Mammary epithelial cell (primary cell): ENCODE data around the gene PRPF39.

Experiments
- EZH2 ChIP-seq: IDR thresholded peaks from 2 replicates; pipeline ENCODE4 v1.6.1; 2012; ENCODE audit warnings: low read length, inconsistent platforms, borderline replicate concordance
- TF ChIP-seq, protein P1 (sequence below), 2 donors: IDR thresholded peaks in 1 of 2; conservative IDR thresholded peaks in 1 of 2; 2 replicates each; pipeline ENCODE4 v1.5.1; 2011 to 2012; ENCODE audit warnings: inconsistent platforms in 2 of 2, low read length in 2 of 2, mild to moderate bottlenecking in 2 of 2, control low read depth in 1 of 2, low read depth in 1 of 2; ENCODE audit not compliant: insufficient read depth in 1 of 2; ENCODE audit errors: extremely low read depth in 1 of 2

DNA sequence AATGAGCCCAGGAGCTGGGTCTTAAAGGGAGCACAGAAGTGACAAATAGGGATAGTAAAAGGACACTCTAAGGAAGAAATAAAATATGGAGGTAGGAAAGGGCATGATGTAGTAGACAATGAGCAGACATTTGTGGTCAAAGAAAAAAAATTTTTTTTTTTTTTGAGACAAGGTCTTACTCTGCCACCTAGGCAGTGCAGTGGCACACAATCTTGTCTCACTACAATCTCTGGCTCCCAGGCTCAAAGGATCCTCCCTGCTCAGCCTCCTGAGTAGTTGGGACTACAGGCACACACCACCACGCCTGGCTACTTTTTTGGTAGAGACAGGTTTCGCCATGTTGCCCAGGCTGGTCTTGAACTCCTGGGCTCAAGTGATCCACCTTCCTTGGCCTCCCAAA, 41.8 kb downstream of the PRPF39 start:
- TF ChIP-seq, protein P1, sequence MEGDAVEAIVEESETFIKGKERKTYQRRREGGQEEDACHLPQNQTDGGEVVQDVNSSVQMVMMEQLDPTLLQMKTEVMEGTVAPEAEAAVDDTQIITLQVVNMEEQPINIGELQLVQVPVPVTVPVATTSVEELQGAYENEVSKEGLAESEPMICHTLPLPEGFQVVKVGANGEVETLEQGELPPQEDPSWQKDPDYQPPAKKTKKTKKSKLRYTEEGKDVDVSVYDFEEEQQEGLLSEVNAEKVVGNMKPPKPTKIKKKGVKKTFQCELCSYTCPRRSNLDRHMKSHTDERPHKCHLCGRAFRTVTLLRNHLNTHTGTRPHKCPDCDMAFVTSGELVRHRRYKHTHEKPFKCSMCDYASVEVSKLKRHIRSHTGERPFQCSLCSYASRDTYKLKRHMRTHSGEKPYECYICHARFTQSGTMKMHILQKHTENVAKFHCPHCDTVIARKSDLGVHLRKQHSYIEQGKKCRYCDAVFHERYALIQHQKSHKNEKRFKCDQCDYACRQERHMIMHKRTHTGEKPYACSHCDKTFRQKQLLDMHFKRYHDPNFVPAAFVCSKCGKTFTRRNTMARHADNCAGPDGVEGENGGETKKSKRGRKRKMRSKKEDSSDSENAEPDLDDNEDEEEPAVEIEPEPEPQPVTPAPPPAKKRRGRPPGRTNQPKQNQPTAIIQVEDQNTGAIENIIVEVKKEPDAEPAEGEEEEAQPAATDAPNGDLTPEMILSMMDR (conservative IDR thresholded peaks at IDR 0.05 in 1 of 2, IDR thresholded peaks at IDR 0.05 in 1 of 2; ENCODE audit: extremely low read depth in 1 of 2, insufficient read depth in 1 of 2, low read depth in 1 of 2, low read length in 2 of 2) = no peak
- no peak for TF ChIP-seq EZH2
